ENCODE measurements around the gene CFD.
"Not testable (repeated sequence)": the region's sequence is repeated elsewhere in the genome, so short reads cannot be mapped to it uniquely, and the experiment has no call there.

Gene CFD

GRCh38 chr19:858868-859843 is at the start of gene CFD:
TSS of gene CFD (plus strand) at chr19:859664. CDS start at chr19:859690, 26 bp downstream.
- DNase-seq, result peak; percentile 23 to 56

- no peak for DNase-seq
Measured at GRCh38 chr19:810077-810855, 49.2 kb upstream of the CFD start.

DNA sequence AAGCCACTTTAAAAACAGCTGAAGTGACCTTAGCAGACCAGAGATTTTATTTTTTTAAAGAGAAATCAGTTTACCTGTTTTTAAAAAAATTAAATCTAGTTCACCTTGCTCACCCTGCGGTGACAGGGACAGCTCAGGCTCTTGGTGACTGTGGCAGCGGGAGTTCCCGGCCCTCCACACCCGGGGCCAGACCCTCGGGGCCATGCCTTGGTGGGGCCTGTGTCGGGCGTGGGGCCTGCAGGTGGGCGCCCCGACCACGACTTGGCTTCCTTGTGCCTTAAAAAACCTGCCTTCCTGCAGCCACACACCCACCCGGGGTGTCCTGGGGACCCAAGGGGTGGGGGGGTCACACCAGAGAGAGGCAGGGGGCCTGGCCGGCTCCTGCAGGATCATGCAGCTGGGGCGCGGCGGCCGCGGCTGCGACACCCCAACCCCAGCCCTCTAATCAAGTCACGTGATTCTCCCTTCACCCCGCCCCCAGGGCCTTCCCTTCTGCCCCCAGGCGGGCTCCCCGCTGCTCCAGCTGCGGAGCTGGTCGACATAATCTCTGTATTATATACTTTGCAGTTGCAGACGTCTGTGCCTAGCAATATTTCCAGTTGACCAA is 48.5 kb upstream of the CFD start:
- no peak for DNase-seq

- DNase-seq, result no peak
Measured at GRCh38 chr19:811506-812048, 47.9 kb upstream of the CFD start.

GRCh38 chr19:812049-812746 is 47.3 kb upstream of the CFD start:
- no peak for DNase-seq

GRCh38 chr19:812747-813218 is 46.7 kb upstream of the CFD start:
- DNase-seq, result no peak

GRCh38 chr19:813219-814151 is 46.0 kb upstream of the CFD start:
- no peak for DNase-seq

DNA sequence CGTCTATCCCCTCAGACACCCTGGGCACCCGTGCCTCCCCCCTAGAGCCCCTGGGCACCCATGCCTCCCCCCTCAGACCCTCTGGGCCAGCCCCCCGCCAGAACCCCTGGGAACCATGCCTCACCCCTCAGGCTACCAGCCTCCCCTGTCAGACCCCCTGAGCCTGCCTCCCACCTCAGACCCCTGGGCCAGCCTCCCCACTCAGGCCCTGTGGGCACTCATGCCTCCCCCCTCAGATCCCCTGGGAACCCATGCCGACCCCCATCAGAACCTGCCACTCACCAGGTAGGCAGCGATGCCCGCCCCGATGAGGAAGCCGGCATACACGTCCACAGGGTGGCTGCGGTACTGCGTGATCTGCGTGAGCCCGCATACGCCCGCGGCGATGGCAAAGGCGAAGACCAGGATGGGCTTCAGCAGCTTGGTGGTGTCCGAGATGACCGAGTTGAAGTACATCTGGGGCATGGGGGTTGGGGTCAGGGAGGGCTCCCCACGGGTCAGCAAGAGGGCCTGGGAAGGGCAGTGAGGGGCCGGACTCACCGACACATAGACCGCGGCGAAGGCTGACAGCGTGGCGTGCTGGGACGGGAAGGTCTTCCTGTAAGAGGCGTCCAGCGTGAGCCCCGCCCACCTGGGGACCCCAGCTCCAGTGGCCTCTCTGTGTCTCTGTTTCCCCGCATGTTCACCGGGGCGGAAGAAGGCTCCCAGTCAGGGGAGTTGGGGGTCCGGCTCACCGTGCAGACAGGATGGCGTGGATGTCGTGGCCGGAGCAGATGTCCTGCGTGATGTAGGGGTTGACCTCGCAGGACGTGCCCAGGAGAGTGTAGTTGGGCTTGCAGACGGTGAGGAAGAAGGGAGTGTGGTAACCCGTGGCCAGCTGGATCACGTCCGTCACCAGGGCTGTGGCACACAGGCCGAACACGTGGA is 45.0 kb upstream of the CFD start:
- no peak for DNase-seq

DNA sequence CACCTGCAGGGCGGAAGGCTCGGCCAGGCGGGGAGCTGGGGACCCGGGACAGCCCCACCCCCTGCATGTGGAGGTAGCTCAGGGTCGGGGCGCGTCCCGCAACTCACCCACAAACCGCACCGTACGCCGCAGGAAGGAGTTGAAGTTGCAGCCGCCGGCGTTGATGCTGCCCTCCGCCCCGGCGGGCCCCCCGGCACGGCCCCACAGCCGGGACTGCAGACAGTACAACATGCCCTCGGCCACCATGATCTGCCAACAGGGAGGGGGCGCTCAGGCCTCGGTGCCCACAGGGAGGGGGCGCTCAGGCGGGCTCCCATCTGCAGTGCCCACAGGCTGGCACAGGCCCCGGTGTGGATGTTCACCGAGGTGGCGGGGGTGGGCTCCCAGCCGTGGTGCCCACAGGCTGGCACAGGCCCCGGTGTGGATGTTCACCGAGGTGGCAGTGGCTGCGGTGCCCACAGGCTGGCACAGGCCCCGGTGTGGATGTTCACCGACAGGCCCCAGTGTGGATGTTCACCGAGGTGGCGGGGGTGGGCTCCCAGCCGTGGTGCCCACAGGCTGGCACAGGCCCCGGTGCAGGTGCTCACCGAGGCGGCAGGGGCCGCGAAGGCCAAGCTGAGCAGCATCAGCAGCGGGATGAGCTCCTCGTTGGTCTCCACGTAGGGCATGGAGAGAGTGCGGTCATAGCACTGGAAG is 44.2 kb upstream of the CFD start:
- no peak for DNase-seq

DNA sequence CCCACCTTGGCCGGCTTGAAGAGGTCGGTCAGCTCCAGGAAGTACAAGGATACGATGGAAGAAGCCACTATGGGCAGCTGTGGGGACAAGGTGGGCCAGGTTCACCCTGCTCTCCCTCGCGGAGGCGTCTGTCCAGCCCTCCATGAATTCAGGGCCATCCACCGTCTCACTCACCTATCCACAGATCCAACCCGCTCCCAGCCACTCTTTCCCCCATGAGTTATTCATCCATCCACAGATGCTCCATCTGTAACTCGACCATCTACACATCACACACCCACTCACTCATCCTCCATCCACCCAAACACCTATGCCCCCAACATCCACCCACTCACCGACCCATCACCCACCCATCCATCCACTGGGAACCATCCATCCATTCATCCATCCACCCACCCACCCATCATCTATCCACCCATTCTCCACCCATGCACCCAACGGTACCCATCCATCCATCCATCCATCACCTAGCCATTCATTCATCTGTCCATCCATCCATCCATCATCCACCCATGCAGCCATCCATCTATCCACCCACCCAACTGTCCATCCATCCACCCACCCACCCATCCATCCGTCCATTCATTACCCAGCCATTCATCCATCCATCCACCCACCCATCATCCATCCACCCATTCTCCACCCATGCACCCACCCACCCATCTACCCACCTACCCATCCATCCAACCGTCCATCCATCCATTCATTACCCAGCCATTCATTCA is 43.5 kb upstream of the CFD start:
- no peak for DNase-seq

GRCh38 chr19:816500-816857 is 43.0 kb upstream of the CFD start:
- no peak for DNase-seq

GRCh38 chr19:820212-820611 is 39.3 kb upstream of the CFD start:
- not testable (repeated sequence) for DNase-seq

- DNase-seq, result no peak
Measured at GRCh38 chr19:821231-821824, 38.1 kb upstream of the CFD start.

GRCh38 chr19:821825-822503 is 37.5 kb upstream of the CFD start, which contains the start of gene PLPPR3:
TSS of gene PLPPR3 (minus strand) at chr19:821955. CDS start at chr19:821559, 396 bp downstream.
- no peak for DNase-seq

DNA sequence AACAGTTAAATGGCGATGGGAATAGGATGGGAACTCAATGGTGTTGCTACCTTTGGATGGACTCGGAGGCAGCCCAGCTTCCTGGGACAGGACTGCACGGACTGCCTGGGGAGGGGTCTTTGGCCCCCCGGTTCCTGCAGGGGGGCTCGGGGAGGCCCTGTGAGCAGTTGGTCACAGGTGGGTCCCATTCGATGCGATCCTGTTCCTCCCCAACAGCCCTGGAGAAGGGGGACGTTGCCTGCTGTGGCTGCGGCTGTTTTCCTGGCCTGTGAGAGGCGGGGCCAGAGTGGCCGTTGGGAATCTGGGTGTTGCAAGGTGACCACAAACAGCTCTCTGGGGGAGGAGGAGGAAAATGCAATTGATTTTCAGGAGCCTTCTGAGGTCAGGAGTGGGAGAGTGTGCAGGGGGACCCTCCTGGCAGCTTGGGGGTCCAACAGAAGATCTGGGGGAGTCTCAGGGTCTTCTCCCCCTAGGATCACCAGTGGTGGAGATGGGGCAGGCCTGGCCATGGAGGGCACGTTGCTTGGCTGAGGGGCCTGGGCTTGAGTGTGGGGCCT is 35.8 kb upstream of the CFD start:
- peak in 1 of 2 donors; percentile 29 for DNase-seq

- DNase-seq, result peak; percentile 64 to 69
Measured at GRCh38 chr19:824885-825284, 34.6 kb upstream of the CFD start.

Data from inflammatory macrophage treated with lipopolysaccharide for 1 hour (primary cell).